Activated B cell treated with CpG ODN at 0.5 μM for 24 hours (primary cell): ENCODE measurements around the gene SHC2. TPM values are rescaled to one million over a fixed set of nuclear protein-coding genes. Genes with fewer than 3 reads are reported as not detected.
"Not testable (repeated sequence)": the region's sequence is repeated elsewhere in the genome, so short reads cannot be mapped to it uniquely, and the experiment has no call there.

ENCODE experiments used
- ATAC-seq: fragments of 200-7000 bp; cut with Tn5 transposase; one replicate; pipeline ENCODE4 v1.10.0; 2021; ENCODE audit warnings: low read depth, mild to moderate bottlenecking, moderate library complexity
- CTCF ChIA-PET: fragments of 350-600 bp; sonication (Branson Sonifier 250); formaldehyde crosslinking; loops from one replicate; lab custom pipeline; 2021; ENCODE audit warnings: antibody characterized with exemption; lab: Charles Lee
- POLR2A ChIA-PET: fragments of 350-600 bp; sonication (Branson Sonifier 250); formaldehyde crosslinking; loops from one replicate; lab custom pipeline; 2021; ENCODE audit warnings: antibody characterized with exemption; lab: Charles Lee
- DNase-seq: peaks from one replicate; pipeline ENCODE4 v3.0.0; 2022
- H3K27ac Mint-ChIP-seq: one replicate; pipeline ENCODE4 v1.8.0; 2020; ENCODE audit warnings: mixed read lengths
- H3K27me3 Mint-ChIP-seq: one replicate; pipeline ENCODE4 v1.8.0; 2021; ENCODE audit warnings: mixed read lengths
- H3K36me3 Mint-ChIP-seq: one replicate; pipeline ENCODE4 v1.8.0; 2021; ENCODE audit warnings: low read depth, mixed read lengths
- H3K4me1 Mint-ChIP-seq: one replicate; pipeline ENCODE4 v1.8.0; 2021; ENCODE audit warnings: mixed read lengths
- H3K4me3 Mint-ChIP-seq: one replicate; pipeline ENCODE4 v1.8.0; 2020; ENCODE audit warnings: mild to moderate bottlenecking, mixed read lengths
- H3K9me3 Mint-ChIP-seq: one replicate; pipeline ENCODE4 v1.8.0; 2020; ENCODE audit warnings: mixed read lengths
- intact Hi-C: fragments of 100-400 bp; cut with micrococcal nuclease; formaldehyde crosslinking; loops from one replicate; pipeline ENCODE4 v1.15.1; 2024
- total RNA-seq: library from RNA; stranded (reverse); gene quantifications from 2 replicates; pipeline ENCODE4 v1.2.3, GENCODE V29; 2022
- TF ChIP-seq, protein P1 (sequence below): fragments of 200-600 bp; IDR thresholded peaks from one replicate; pipeline ENCODE4 v1.8.0; 2022; ENCODE audit warnings: antibody characterized with exemption, mild to moderate bottlenecking

Gene SHC2
- total RNA-seq, 1 donor from 2014 or later: not detected

- DNase-seq (no peak), ATAC-seq (no peak)
- CTCF ChIA-PET: no interaction called here
- TF ChIP-seq, protein P1, sequence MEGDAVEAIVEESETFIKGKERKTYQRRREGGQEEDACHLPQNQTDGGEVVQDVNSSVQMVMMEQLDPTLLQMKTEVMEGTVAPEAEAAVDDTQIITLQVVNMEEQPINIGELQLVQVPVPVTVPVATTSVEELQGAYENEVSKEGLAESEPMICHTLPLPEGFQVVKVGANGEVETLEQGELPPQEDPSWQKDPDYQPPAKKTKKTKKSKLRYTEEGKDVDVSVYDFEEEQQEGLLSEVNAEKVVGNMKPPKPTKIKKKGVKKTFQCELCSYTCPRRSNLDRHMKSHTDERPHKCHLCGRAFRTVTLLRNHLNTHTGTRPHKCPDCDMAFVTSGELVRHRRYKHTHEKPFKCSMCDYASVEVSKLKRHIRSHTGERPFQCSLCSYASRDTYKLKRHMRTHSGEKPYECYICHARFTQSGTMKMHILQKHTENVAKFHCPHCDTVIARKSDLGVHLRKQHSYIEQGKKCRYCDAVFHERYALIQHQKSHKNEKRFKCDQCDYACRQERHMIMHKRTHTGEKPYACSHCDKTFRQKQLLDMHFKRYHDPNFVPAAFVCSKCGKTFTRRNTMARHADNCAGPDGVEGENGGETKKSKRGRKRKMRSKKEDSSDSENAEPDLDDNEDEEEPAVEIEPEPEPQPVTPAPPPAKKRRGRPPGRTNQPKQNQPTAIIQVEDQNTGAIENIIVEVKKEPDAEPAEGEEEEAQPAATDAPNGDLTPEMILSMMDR: no peak
- H3K27ac Mint-ChIP-seq: no peak overlapping the region
- no peaks in the 10 kb centered on the region for H3K9me3 Mint-ChIP-seq
- POLR2A ChIA-PET: no interaction called here
- H3K27me3 Mint-ChIP-seq: peaks cover 13% of the 10 kb centered on the region
- no peak overlapping the region for H3K4me3 Mint-ChIP-seq
- peaks cover 5% of the 10 kb centered on the region for H3K4me1 Mint-ChIP-seq
- H3K36me3 Mint-ChIP-seq: no peaks in the 10 kb centered on the region
- intact Hi-C loops: no loop called here
These were observed 4.2 kb downstream of the SHC2 start for GRCh38 chr19:456547-457110.

DNA sequence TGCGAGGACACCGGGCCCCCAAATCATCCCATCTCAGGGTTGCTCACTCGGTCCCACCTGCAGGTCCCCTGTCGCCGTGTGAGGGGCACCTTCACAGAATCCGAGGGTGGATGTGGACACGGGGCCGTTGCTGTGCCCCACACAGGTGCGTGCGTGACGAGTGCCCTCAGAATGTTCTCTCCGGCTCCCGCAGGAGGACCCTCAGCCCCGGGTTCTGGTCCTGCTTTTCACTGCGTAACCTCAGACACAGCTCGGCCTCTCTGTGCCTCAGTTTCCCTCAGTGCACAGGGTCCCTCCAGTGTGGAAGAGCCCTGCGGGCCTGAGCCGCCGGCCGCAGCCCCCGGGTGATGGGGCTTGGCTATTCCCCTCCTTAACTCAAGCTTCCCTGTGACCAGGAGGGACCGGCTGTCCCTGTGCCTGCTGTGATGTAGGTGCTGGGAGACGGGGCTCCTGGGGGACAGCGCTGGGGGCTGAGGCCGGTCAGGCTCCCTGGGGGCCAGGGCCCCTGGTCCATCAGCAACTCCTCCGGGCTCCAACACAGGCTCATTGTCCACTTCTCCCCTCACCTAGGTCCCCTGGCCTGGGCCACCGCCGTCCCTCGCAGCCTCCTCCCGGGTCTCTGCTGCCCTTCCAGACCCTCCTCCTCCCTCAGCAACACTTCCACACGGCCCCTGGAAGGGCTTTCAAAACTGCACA lies 4.8 kb downstream of the SHC2 start:
- Mint-ChIP-seq H3K9me3 (no peaks in the 10 kb centered on the region), H3K4me3 (no peak overlapping the region), H3K27me3 (peaks cover 12% of the 10 kb centered on the region), H3K36me3 (no peaks in the 10 kb centered on the region), H3K4me1 (peaks cover 5% of the 10 kb centered on the region), H3K27ac (no peak overlapping the region)
- ChIA-PET POLR2A (no interaction called here), CTCF (no interaction called here)
- no peak for ATAC-seq
- intact Hi-C loops: no loop called here
- TF ChIP-seq, protein P1: no peak
- DNase-seq: no peak

GRCh38 chr19:455031-455705 lies 5.7 kb downstream of the SHC2 start:
- H3K4me3 Mint-ChIP-seq: no peak overlapping the region
- TF ChIP-seq, protein P1: no peak
- no peak for DNase-seq
- POLR2A ChIA-PET: no interaction called here
- no peak for ATAC-seq
- H3K27me3 Mint-ChIP-seq: peaks cover 12% of the 10 kb centered on the region
- no peaks in the 10 kb centered on the region for H3K36me3 Mint-ChIP-seq
- CTCF ChIA-PET: no interaction called here
- H3K27ac Mint-ChIP-seq: no peak overlapping the region
- intact Hi-C loops: no loop called here
- H3K4me1 Mint-ChIP-seq: peaks cover 5% of the 10 kb centered on the region
- peaks cover 4% of the 10 kb centered on the region for H3K9me3 Mint-ChIP-seq

- ChIA-PET POLR2A (no interaction called here), CTCF (no interaction called here)
- no peak for DNase-seq
- Mint-ChIP-seq H3K4me3 (no peak overlapping the region), H3K27me3 (peaks cover 6% of the 10 kb centered on the region), H3K9me3 (peaks cover 4% of the 10 kb centered on the region), H3K4me1 (no peaks in the 10 kb centered on the region), H3K36me3 (no peaks in the 10 kb centered on the region), H3K27ac (no peak overlapping the region)
- TF ChIP-seq, protein P1: no peak
- intact Hi-C loops: no loop called here
- ATAC-seq: no peak
These were observed 7.2 kb downstream of the SHC2 start for GRCh38 chr19:453606-454005.

- no peak overlapping the region for H3K4me3 Mint-ChIP-seq
- TF ChIP-seq, protein P1: no peak
- no peaks in the 10 kb centered on the region for H3K4me1 Mint-ChIP-seq
- intact Hi-C loops: no loop called here
- H3K9me3 Mint-ChIP-seq: peaks cover 4% of the 10 kb centered on the region
- H3K36me3 Mint-ChIP-seq: no peaks in the 10 kb centered on the region
- POLR2A ChIA-PET: no interaction called here
- CTCF ChIA-PET: no interaction called here
- DNase-seq: no peak
- peaks cover 6% of the 10 kb centered on the region for H3K27me3 Mint-ChIP-seq
- no peak for ATAC-seq
- no peak overlapping the region for H3K27ac Mint-ChIP-seq
These were observed 8.0 kb downstream of the SHC2 start for GRCh38 chr19:452829-453228.

GRCh38 chr19:450912-451481 lies 9.8 kb downstream of the SHC2 start:
- DNase-seq, intact Hi-C loops, H3K27me3 Mint-ChIP-seq, H3K27ac Mint-ChIP-seq, H3K9me3 Mint-ChIP-seq, H3K36me3 Mint-ChIP-seq, H3K4me1 Mint-ChIP-seq, ATAC-seq, POLR2A ChIA-PET, H3K4me3 Mint-ChIP-seq, CTCF ChIA-PET: not testable (repeated sequence)
